Activated naive CD4-positive, alpha-beta T cell treated with anti-CD3 and anti-CD28 coated beads, Interleukin-2, amount 50 U/mL, for 24 hours (primary cell): ENCODE measurements around the gene REPS1.
"Not testable (repeated sequence)": the region's sequence is repeated elsewhere in the genome, so short reads cannot be mapped to it uniquely, and the experiment has no call there.

Source experiments
- H3K27ac Mint-ChIP-seq: one replicate; pipeline ENCODE4 v1.8.0; 2021; ENCODE audit warnings: mild to moderate bottlenecking, mixed read lengths
- H3K27me3 Mint-ChIP-seq: one replicate; pipeline ENCODE4 v1.8.0; 2021; ENCODE audit warnings: mixed read lengths
- H3K36me3 Mint-ChIP-seq: one replicate; pipeline ENCODE4 v1.8.0; 2021; ENCODE audit warnings: mixed read lengths
- H3K4me1 Mint-ChIP-seq: one replicate; pipeline ENCODE4 v1.8.0; 2021; ENCODE audit warnings: mixed read lengths
- H3K4me3 Mint-ChIP-seq: one replicate; pipeline ENCODE4 v1.8.0; 2021; ENCODE audit warnings: mild to moderate bottlenecking, mixed read lengths
- H3K9me3 Mint-ChIP-seq: one replicate; pipeline ENCODE4 v1.8.0; 2021; ENCODE audit warnings: mixed read lengths

The REPS1 gene

GRCh38 chr6:139013185-139013800, 25.2 kb upstream of the REPS1 start:
- Mint-ChIP-seq H3K36me3 (no peaks in the 10 kb centered on the region), H3K27me3 (no peaks in the 10 kb centered on the region), H3K4me1 (no peaks in the 10 kb centered on the region), H3K27ac (peak overlapping the region; percentile 75), H3K4me3 (no peak overlapping the region), H3K9me3 (no peaks in the 10 kb centered on the region)

- Mint-ChIP-seq H3K9me3 (no peaks in the 10 kb centered on the region), H3K36me3 (no peaks in the 10 kb centered on the region), H3K27me3 (no peaks in the 10 kb centered on the region), H3K4me1 (no peaks in the 10 kb centered on the region), H3K4me3 (no peak overlapping the region), H3K27ac (no peak overlapping the region)
Measured at GRCh38 chr6:139011980-139012379, 23.9 kb upstream of the REPS1 start.

DNA sequence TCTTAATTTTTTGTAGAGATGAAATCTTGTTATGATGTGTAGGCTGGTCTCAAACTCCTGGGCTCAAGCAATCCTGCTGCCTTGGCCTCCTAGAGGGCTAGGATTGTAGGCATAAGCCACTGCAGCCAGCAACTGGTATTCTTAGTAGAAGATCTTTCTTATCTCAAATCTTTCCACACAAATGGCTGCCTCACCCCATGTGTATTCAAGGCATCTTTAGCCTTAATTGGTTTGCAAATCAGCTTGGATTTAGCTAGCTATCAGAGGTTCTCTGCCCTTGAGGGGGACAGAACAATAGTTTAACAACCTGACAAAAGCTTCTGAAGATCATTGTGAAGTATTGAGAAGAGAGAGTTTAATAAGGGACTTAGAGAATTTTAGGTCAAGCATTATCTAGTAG, 22.6 kb upstream of the REPS1 start:
- no peak overlapping the region for H3K27ac Mint-ChIP-seq
- no peak overlapping the region for H3K4me3 Mint-ChIP-seq
- H3K36me3 Mint-ChIP-seq: no peaks in the 10 kb centered on the region
- H3K4me1 Mint-ChIP-seq: no peaks in the 10 kb centered on the region
- H3K27me3 Mint-ChIP-seq: no peaks in the 10 kb centered on the region
- H3K9me3 Mint-ChIP-seq: no peaks in the 10 kb centered on the region

DNA sequence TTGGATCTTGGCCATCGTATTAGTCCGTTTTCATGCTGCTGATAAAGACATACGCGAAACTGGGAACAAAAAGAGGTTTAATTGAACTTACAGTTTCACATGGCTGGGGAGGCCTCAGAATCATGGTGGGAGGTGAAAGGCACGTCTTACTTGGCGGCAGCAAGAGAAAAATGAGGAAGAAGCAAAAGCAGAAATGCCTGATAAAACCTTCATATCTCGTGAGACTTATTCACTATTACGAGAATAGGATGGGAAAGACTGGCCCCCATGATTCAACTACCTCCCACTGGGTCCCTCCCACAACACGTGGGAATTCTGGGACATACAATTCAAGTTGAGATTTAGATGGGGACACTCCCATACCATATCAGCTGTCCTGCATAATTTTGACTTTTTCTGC, 20.1 kb upstream of the REPS1 start:
- Mint-ChIP-seq H3K27me3 (no peaks in the 10 kb centered on the region), H3K9me3 (no peaks in the 10 kb centered on the region), H3K27ac (no peak overlapping the region), H3K36me3 (no peaks in the 10 kb centered on the region), H3K4me1 (no peaks in the 10 kb centered on the region), H3K4me3 (no peak overlapping the region)

DNA sequence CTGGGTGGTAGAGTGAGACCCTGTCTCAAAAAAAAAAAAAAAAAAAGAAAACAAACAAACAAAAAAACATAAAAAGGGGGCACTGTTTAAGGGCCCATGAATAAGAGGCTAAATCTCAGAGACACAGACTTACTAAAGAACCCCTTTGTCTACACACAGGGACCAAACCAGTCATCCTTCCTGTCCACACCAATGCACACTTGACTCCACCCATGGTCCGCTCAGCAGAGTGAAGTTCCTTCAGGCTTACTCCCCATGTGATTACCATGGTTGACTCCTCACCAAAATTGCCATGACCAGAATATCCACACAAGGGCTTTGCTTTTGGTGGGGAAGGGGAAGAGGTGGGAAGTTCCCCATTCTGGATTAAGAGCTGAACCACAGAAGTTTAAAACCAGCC, 19.4 kb upstream of the REPS1 start:
- H3K36me3 Mint-ChIP-seq: no peaks in the 10 kb centered on the region
- H3K4me3 Mint-ChIP-seq: no peak overlapping the region

DNA sequence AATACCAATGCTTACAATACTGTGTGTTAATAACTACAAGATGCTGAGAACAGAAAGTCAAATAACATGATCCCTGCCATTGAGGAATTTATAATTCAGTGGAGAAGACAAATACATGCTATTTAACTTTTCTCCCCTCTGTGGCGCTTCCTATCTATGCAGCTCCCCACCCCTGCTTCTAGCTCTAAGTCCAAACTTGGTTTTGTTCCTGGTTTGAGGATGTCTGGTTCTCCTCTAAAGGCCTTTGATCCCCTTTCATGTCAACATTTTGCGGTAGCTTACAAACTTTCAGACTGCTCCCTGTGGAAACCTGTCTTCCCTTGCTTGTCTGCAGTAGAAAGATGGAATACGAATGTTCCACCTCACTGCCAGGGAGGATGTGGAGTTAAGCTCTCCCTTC, 18.4 kb upstream of the REPS1 start:
- no peak overlapping the region for H3K27ac Mint-ChIP-seq
- no peaks in the 10 kb centered on the region for H3K4me1 Mint-ChIP-seq
- no peaks in the 10 kb centered on the region for H3K27me3 Mint-ChIP-seq
- H3K9me3 Mint-ChIP-seq: no peaks in the 10 kb centered on the region
- no peak overlapping the region for H3K4me3 Mint-ChIP-seq
- no peaks in the 10 kb centered on the region for H3K36me3 Mint-ChIP-seq

More for the DNA sequence above, 19.4 kb upstream of the REPS1 start:
- Mint-ChIP-seq H3K27ac (no peak overlapping the region), H3K9me3 (no peaks in the 10 kb centered on the region), H3K27me3 (no peaks in the 10 kb centered on the region), H3K4me1 (no peaks in the 10 kb centered on the region)

DNA sequence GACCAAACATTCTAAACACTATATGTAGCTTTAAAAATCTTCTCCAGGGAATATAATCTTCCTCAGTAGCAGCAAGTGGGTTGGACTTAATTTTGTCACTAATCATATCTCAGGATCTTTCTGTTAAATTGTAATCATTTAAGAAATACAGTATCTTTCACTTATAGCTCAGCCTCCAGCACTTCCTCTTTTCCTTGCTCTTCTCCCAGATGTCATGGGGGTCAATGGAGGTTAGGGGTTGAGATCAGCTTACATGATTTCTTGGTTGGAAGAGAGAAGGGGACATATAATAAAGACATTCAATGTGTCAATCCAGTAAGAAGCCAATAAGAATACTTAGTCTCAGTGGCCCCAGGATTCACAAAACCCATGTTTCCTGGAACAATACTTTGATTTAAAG, 15.7 kb upstream of the REPS1 start:
- Mint-ChIP-seq H3K27ac (no peak overlapping the region), H3K4me3 (no peak overlapping the region), H3K36me3 (no peaks in the 10 kb centered on the region), H3K27me3 (no peaks in the 10 kb centered on the region), H3K9me3 (no peaks in the 10 kb centered on the region), H3K4me1 (no peaks in the 10 kb centered on the region)

DNA sequence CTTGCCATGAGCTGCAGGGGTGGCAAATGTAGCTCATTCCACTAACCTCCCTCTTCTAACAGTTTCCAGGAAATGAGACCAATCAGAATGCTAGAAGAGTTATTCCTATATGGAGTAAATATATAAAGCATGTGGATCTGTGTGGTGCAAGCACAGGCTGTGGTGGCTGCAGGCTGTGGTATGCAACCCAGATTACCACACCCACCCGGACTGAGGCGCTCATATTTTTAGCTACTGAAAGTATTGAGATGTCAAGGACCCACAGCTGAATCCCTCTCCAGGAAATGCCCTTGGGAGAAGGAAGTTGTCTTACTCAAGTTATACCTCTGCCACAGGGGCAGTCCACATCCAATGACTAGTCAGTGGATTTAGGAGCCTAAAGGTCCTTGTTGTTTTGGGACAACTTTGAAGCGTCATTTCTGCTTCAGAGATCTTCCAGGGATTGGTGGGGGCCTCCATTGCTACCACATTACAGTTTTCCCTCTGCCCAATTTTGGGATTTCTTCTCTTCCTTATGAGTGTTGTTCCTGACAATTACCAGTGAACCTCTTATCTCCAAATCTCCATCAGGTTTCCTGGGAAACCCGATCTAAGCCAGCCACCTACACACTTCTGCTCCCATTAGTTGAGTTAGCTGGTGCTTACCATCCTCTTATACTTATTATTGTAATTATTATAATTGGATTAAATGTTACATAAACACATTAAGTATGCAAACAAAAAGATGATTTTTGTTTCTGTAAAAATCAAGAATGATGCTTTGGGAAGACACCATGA, 12.1 kb upstream of the REPS1 start:
- Mint-ChIP-seq H3K4me3 (no peak overlapping the region), H3K27ac (no peak overlapping the region), H3K9me3 (no peaks in the 10 kb centered on the region), H3K27me3 (no peaks in the 10 kb centered on the region), H3K4me1 (no peaks in the 10 kb centered on the region), H3K36me3 (no peaks in the 10 kb centered on the region)

- Mint-ChIP-seq H3K27ac (no peak overlapping the region), H3K27me3 (no peaks in the 10 kb centered on the region), H3K36me3 (no peaks in the 10 kb centered on the region), H3K4me1 (no peaks in the 10 kb centered on the region), H3K9me3 (no peaks in the 10 kb centered on the region), H3K4me3 (no peak overlapping the region)
Measured at GRCh38 chr6:138997136-138997535, 9.1 kb upstream of the REPS1 start.

- H3K9me3 Mint-ChIP-seq: no peaks in the 10 kb centered on the region
- no peak overlapping the region for H3K27ac Mint-ChIP-seq
- H3K4me1 Mint-ChIP-seq: no peaks in the 10 kb centered on the region
- H3K36me3 Mint-ChIP-seq: no peaks in the 10 kb centered on the region
- H3K27me3 Mint-ChIP-seq: no peaks in the 10 kb centered on the region
- H3K4me3 Mint-ChIP-seq: no peak overlapping the region
Measured at GRCh38 chr6:138996524-138996923, 8.5 kb upstream of the REPS1 start.

DNA sequence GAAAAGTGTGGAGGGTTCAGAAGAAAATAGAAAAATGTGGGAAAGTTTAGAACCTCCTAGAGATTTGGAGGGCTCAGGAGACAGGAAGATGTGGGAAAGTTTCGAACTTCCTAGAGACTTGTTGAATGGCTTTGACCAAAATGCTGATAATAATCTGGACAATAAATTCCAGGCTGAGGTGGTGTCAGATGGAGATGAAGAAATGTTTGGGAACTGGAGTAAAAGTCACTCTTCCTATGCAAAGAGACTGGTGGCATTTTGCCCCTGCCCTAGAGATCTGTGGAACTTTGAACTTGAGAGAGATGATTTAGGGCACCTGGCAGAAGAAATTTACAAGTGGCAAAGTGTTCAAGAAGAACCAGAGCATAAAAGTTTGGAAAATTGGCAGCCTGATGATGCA, 5.4 kb upstream of the REPS1 start:
- H3K27me3 Mint-ChIP-seq, H3K9me3 Mint-ChIP-seq, H3K4me3 Mint-ChIP-seq, H3K4me1 Mint-ChIP-seq, H3K27ac Mint-ChIP-seq, H3K36me3 Mint-ChIP-seq: not testable (repeated sequence)

- H3K27ac Mint-ChIP-seq, H3K4me3 Mint-ChIP-seq, H3K4me1 Mint-ChIP-seq, H3K36me3 Mint-ChIP-seq, H3K27me3 Mint-ChIP-seq, H3K9me3 Mint-ChIP-seq: not testable (repeated sequence)
Measured at GRCh38 chr6:138992965-138993364, 4.9 kb upstream of the REPS1 start.

- Mint-ChIP-seq H3K9me3 (no peaks in the 10 kb centered on the region), H3K4me3 (no peak overlapping the region), H3K27ac (no peak overlapping the region), H3K4me1 (peaks cover 9% of the 10 kb centered on the region), H3K27me3 (no peaks in the 10 kb centered on the region), H3K36me3 (no peaks in the 10 kb centered on the region)
Measured at GRCh38 chr6:138991206-138991605, 3.2 kb upstream of the REPS1 start.

DNA sequence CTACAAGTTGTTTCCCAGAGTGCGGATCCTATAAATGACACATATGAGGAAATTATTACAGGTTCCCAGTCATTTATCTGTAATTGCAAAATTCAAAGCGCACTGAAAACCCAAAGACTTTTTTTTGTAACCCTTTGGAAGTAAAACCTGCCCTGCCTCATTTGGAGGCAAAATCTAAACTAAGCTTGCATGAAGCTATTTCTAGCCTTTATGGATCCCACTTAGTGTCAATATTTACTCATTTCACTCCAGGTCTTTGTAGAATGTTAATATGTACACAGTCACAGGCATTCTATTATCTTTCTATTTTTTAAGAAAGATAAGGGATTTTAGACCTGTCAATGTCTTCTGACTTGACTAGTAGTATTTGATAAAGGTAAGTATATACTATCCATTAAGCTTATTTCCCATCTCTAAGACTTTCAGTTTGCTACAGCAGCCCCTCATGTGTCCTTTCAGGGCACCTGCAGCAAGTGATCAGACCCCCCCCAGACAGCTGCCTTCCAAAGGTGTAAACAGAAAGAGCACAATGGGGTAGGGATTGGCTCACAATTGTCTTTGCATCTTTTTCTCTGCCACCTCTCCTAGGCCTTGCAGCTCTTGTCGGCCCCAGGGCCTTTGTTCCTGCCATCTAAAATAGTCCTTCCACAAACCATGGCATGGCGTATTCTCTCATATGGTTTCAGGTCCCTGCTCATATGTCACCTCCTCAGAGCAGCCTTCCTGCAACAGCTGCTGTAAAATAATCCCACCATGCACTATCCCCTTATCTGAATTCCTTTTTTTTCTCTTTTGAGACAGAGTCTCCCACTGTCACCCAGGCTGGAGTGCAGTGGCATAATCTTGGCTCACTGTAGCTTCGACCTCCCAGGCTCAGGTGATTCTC, 1.3 kb upstream of the REPS1 start:
- Mint-ChIP-seq H3K36me3 (no peaks in the 10 kb centered on the region), H3K27ac (peak overlapping the region; percentile 71), H3K27me3 (no peaks in the 10 kb centered on the region), H3K9me3 (no peaks in the 10 kb centered on the region), H3K4me1 (peaks cover 9% of the 10 kb centered on the region), H3K4me3 (peak overlapping the region; percentile 90)

GRCh38 chr6:138988469-138988834, 399 bp upstream of the REPS1 start:
- no peaks in the 10 kb centered on the region for H3K9me3 Mint-ChIP-seq
- H3K4me3 Mint-ChIP-seq: peak overlapping the region; percentile 90
- peak overlapping the region; percentile 93 for H3K27ac Mint-ChIP-seq
- no peaks in the 10 kb centered on the region for H3K36me3 Mint-ChIP-seq
- peaks cover 9% of the 10 kb centered on the region for H3K4me1 Mint-ChIP-seq
- no peaks in the 10 kb centered on the region for H3K27me3 Mint-ChIP-seq

DNA sequence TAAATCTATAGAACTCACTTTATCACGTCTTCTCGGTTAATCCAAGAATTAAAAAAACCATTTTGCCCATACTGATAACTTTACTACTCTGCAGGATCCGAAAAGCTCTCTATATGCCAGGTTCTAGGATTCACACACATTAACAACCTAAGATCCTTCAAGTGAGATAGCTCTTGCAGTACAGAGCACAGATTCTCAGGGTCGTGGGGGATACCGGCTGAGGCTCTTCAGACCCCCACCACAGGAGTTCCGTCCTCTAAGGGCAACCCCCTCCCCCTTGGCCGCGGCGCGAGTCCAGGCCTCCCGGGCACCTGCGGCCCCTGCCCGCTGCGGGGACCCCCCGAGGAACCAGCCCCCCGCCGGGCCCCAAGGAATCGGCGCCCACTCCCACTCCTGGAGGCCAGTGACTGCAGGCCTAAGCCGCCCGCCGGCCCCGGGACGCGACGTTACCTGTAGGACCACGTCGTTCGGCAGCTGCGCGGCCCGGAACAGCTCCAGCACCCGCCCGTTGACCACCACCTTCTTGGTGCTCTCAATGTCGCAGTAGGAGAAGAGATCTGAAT, 892 bp downstream of the REPS1 start:
- Mint-ChIP-seq H3K9me3 (no peaks in the 10 kb centered on the region), H3K27me3 (no peaks in the 10 kb centered on the region), H3K4me1 (peaks cover 9% of the 10 kb centered on the region), H3K36me3 (no peaks in the 10 kb centered on the region), H3K27ac (peak overlapping the region; percentile 30), H3K4me3 (peak overlapping the region; percentile 86)
